RWPE2 (cell line): ENCODE results near the gene PLEKHF1.

ENCODE experiments used
- ATAC-seq: fragments of 200-7000 bp; cut with Tn5 transposase; 3 replicates; pipeline ENCODE4 v1.9.1; 2021; ENCODE audit warnings: low read depth
- DNase-seq: peaks from one replicate; pipeline ENCODE4 v3.0.0-alpha.2; 2020; ENCODE audit warnings: low spot score
- H3K27ac ChIP-seq: fragments of 450-650 bp; 2 replicates; pipeline ENCODE4 v1.5.1; 2017; ENCODE audit warnings: mild to moderate bottlenecking; ENCODE audit not compliant: poor library complexity, severe bottlenecking
- H3K27me3 ChIP-seq: fragments of 250-450 bp; sonication (Bioruptor Pico); 2 replicates; pipeline ENCODE4 v1.5.1; 2021; ENCODE audit warnings: mild to moderate bottlenecking, moderate library complexity; ENCODE audit not compliant: insufficient read depth, poor library complexity, severe bottlenecking
- H3K36me3 ChIP-seq: fragments of 250-450 bp; sonication (Bioruptor Pico); 2 replicates; pipeline ENCODE4 v1.5.1; 2020; ENCODE audit warnings: low read depth, mild to moderate bottlenecking, moderate library complexity
- H3K4me1 ChIP-seq: fragments of 250-450 bp; sonication (Bioruptor Pico); 2 replicates; pipeline ENCODE4 v1.5.1; 2021; ENCODE audit warnings: mild to moderate bottlenecking, moderate library complexity; ENCODE audit not compliant: insufficient read depth, poor library complexity, severe bottlenecking
- H3K4me3 ChIP-seq: fragments of 250-450 bp; sonication (Bioruptor Pico); 2 replicates; pipeline ENCODE4 v1.5.1; 2021; ENCODE audit warnings: mild to moderate bottlenecking, moderate library complexity; ENCODE audit not compliant: severe bottlenecking
- H3K9me3 ChIP-seq: fragments of 250-450 bp; sonication (Bioruptor Pico); 2 replicates; pipeline ENCODE4 v1.5.1; 2021; ENCODE audit warnings: mild to moderate bottlenecking, moderate library complexity; ENCODE audit not compliant: severe bottlenecking
- TF ChIP-seq, protein P1 (sequence below): fragments of 450-650 bp; IDR thresholded peaks from one replicate; pipeline ENCODE4 v1.5.1; 2017; ENCODE audit warnings: mild to moderate bottlenecking, moderate library complexity; ENCODE audit not compliant: poor library complexity, severe bottlenecking

Gene PLEKHF1

DNA sequence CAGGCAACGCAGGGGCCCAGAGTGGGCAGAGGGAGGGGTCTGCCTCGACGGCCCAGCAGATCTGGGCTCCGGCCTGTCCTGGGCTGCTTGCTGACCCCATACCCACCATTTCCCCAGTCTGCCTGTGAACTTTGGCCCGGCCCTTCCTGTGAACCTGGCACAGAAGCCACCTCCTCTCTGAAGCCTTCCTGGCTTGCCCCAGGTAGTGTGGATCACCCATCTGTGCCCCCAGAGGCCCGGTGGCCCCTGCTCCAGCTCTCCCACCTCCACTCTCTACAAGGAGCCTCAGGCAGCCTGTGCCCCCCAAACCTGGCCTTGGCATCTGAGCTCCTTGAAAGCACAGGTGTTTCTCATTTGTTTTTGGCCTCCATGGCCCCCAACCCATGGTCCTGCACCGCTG lies 15.7 kb downstream of the PLEKHF1 start:
- no peaks in the 10 kb centered on the region for H3K9me3 ChIP-seq
- ATAC-seq: no peak

DNA sequence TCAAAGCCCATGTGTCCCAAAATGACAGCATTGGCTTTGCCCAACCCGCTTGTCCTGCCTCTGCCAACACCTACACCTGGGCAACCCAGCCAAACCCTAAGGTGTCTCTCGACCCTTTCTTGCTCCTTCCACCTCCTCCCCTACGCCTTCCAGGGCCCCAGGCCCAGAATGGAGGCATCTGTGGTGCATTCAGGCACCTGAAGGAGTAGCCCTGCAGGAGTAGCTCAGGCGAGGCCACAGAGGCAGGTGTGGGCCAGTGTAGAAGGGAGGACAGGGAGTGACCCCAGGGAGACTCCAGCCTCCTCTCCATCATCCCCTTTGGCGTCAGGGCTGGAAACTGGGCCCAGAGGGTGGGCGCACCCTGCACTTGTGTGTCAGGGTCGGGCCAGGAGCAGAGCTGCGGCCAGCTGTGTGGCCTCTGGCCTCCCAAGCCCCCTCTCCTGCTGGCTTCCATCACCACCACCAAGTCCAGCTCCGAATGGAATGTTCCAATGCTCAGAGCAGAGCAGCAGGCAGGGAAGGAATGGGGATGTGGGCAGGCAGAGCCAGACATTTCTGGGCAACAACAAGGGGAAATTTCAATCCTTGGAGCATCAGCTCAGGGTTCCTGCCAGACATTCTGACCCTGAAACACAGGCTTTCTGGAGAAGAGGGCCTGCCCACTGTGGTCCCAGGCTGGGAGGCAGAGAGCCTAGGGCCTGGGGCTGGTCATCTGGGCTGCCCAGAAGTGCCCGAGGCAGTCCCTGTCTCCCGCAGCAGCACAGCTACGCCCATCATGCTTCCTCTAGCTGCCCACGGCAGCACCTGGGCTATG lies 16.4 kb downstream of the PLEKHF1 start:
- TF ChIP-seq, protein P1, sequence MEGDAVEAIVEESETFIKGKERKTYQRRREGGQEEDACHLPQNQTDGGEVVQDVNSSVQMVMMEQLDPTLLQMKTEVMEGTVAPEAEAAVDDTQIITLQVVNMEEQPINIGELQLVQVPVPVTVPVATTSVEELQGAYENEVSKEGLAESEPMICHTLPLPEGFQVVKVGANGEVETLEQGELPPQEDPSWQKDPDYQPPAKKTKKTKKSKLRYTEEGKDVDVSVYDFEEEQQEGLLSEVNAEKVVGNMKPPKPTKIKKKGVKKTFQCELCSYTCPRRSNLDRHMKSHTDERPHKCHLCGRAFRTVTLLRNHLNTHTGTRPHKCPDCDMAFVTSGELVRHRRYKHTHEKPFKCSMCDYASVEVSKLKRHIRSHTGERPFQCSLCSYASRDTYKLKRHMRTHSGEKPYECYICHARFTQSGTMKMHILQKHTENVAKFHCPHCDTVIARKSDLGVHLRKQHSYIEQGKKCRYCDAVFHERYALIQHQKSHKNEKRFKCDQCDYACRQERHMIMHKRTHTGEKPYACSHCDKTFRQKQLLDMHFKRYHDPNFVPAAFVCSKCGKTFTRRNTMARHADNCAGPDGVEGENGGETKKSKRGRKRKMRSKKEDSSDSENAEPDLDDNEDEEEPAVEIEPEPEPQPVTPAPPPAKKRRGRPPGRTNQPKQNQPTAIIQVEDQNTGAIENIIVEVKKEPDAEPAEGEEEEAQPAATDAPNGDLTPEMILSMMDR: no peak
- no peak overlapping the region for H3K27ac ChIP-seq
- H3K36me3 ChIP-seq: no peaks in the 10 kb centered on the region
- no peaks in the 10 kb centered on the region for H3K4me1 ChIP-seq
- DNase-seq (no peak), ATAC-seq (no peak)
- no peaks in the 10 kb centered on the region for H3K9me3 ChIP-seq
- no peaks in the 10 kb centered on the region for H3K27me3 ChIP-seq
- no peak overlapping the region for H3K4me3 ChIP-seq

More for the DNA sequence above, 15.7 kb downstream of the PLEKHF1 start:
- H3K4me1 ChIP-seq: no peaks in the 10 kb centered on the region
- no peaks in the 10 kb centered on the region for H3K27me3 ChIP-seq
- no peak overlapping the region for H3K4me3 ChIP-seq
- no peak overlapping the region for H3K27ac ChIP-seq
- no peaks in the 10 kb centered on the region for H3K36me3 ChIP-seq
- TF ChIP-seq, protein P1: no peak
- no peak for DNase-seq

DNA sequence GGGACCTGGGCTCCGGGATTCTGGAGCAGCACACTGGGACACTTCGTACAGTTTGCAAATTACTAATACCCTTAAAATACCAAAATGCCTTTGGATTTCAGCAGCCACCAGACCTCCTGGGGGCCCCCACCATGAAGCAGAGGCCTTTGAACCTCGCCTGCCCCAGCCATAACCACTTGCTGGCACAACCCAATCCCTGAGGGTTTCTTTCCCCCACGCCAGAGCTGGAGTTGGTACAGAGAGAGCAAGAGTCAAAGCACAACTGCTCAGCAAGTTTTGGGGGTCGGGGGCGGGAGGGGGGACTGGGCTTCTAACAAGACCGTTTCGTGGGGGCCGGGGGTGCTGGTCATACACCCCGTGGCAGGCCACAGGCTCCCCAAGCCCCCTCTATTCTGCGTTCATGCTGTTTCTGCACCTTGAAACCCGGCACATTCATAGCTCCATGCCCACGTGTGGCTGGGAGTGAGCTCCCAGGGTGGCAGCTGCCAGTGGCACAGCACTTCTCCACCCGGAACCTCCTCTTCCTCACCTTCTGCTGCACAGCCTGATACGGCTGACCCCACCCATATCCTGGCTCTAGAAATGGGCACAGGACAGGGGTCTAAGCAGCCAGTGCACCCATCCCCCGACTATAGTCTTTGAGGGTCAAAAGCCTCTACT lies 17.1 kb downstream of the PLEKHF1 start:
- TF ChIP-seq, protein P1: no peak
- no peak for ATAC-seq
- Histone ChIP-seq H3K4me3 (no peak overlapping the region), H3K27me3 (no peaks in the 10 kb centered on the region), H3K27ac (no peak overlapping the region), H3K4me1 (no peaks in the 10 kb centered on the region), H3K36me3 (no peaks in the 10 kb centered on the region), H3K9me3 (no peaks in the 10 kb centered on the region)
- no peak for DNase-seq

DNA sequence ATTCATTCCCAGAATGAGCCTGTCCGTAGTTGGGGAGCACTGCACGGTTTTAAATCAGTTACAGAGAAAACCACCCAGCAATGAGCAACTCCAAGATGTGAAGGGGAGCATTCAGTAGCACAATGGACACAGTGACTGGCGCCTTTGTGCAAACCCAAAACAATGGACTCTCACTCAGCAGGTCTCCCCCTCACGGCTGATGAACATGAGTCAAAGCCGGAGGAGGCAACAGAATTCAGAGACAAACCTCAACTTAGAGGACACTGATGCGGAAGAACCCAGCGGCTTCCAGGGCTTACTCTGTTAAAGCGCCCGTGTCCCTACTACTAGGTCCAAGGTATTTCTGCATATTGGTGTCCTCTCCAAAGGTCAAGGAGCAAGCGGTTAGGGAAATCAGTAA lies 17.7 kb downstream of the PLEKHF1 start:
- no peak for ATAC-seq
- no peak for DNase-seq
- Histone ChIP-seq H3K27ac (no peak overlapping the region), H3K9me3 (peaks cover 2% of the 10 kb centered on the region), H3K4me3 (no peak overlapping the region), H3K36me3 (no peaks in the 10 kb centered on the region), H3K27me3 (no peaks in the 10 kb centered on the region), H3K4me1 (peaks cover 4% of the 10 kb centered on the region)
- TF ChIP-seq, protein P1: no peak

DNA sequence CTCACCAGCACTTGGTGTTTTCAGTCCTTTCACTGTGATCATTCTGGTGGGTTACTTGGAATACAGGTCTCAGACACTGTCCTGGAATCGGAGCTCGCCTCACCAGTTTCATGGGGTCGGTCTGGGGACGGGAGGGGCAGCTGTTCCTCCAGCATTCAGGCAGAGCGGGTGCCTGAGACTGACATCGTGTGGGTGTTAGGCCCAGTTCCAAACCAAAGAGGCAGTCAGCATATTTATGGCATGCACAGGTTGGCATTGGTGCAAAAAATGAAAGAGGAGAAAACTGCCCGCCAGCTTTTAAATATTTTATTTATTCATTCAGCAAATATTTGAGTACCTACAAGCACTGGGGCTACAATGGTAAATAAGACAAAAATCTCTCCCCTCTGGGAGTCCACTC lies 20.1 kb downstream of the PLEKHF1 start:
- no peaks in the 10 kb centered on the region for H3K27me3 ChIP-seq
- no peak for ATAC-seq

More for the DNA sequence above, 20.1 kb downstream of the PLEKHF1 start:
- Histone ChIP-seq H3K4me3 (no peak overlapping the region), H3K27ac (no peak overlapping the region), H3K36me3 (no peaks in the 10 kb centered on the region), H3K4me1 (peaks cover 4% of the 10 kb centered on the region), H3K9me3 (peaks cover 4% of the 10 kb centered on the region)
- no peak for DNase-seq
- TF ChIP-seq, protein P1: no peak
